ENCODE results near the gene CFAP69. TPM values are rescaled to one million over a fixed set of nuclear protein-coding genes. Genes with fewer than 3 reads are reported as not detected.
A peak's percentile ranks its signal among the peaks of the same experiment; 100 is the strongest.
"Not testable (repeated sequence)": the region's sequence is repeated elsewhere in the genome, so short reads cannot be mapped to it uniquely, and the experiment has no call there.

The CFAP69 gene
- total RNA-seq, 1 donor from 2014 or later: 0.55 TPM

DNA sequence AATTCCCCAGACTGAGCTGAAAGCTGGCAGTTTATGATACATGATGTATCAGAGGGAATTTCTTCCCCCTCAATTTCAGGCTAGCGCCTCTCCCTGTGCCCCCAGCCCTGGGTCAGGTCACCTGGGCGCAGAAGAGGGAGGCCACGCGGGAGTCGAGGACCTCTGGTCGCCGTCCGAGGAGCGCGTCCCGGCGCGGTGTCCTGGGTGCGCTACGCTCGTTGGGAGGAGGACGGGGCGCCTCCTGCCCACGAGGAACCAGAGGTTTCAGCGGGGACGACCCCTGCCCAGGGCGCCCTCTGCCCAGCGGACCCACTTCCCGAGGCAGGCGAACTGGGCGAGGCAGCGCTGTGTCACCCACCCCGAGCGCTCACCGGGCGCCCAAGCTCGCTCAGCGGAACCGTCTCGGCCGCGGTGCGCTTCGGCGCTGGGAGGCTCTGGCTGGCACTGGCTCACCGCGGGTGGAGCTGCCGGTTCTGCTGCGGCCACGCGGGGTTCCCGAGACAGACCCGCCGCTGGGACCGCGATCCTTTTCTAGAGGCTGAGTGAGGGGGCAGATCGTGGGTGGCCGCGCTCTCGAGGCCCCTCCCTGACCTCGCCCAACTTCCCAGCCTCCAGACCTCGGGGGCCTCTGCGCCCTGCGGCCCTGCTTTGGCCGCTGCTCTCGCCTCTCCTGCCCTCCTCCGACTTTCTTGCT, 76.0 kb downstream of the CFAP69 start, which contains the start of gene FAM237B:
FAM237B (minus strand) TSS at position 504 of the 694 bp plus-strand sequence. CDS start 1,556 bp downstream, outside the sequence.
- Mint-ChIP-seq H3K27ac (ENCODE audit: unreplicated experiment) (no peak within 1 kb of the TSS), H3K4me1 (ENCODE audit: low read depth) (peaks cover 10% of the 10 kb centered on the region), H3K4me3 (ENCODE audit: unreplicated experiment) (peak within 1 kb of the TSS; percentile 53), H3K9me3 (ENCODE audit: low read depth) (no peaks in the 10 kb centered on the region), H3K36me3 (ENCODE audit: low read depth) (no peaks in the 10 kb centered on the region), H3K27me3 (ENCODE audit: low read depth) (peaks cover 72% of the 10 kb centered on the region)
- TF ChIP-seq, protein P1, sequence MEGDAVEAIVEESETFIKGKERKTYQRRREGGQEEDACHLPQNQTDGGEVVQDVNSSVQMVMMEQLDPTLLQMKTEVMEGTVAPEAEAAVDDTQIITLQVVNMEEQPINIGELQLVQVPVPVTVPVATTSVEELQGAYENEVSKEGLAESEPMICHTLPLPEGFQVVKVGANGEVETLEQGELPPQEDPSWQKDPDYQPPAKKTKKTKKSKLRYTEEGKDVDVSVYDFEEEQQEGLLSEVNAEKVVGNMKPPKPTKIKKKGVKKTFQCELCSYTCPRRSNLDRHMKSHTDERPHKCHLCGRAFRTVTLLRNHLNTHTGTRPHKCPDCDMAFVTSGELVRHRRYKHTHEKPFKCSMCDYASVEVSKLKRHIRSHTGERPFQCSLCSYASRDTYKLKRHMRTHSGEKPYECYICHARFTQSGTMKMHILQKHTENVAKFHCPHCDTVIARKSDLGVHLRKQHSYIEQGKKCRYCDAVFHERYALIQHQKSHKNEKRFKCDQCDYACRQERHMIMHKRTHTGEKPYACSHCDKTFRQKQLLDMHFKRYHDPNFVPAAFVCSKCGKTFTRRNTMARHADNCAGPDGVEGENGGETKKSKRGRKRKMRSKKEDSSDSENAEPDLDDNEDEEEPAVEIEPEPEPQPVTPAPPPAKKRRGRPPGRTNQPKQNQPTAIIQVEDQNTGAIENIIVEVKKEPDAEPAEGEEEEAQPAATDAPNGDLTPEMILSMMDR (IDR thresholded peaks at IDR 0.05): no peak
- DNase-seq (ENCODE audit: low spot score): no peak

DNA sequence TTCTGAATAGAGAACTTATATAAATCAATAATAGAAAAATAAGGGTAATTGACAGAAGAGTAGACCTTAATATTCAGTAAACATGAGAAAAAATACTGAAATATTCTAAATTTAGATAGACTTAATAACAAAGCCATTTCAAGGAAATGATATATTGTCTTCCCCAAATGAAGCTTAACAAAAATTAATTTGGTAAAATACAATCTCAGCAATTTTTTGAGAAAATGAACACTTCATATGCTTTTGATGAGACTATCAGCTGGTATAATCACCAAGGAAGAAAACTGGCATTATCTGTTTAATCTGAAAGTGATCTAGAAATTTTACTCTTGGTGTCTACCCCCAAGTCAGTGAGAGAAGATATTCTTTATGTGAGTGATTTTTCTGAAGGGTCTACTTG, 77.9 kb downstream of the CFAP69 start:
- peaks cover 10% of the 10 kb centered on the region for H3K4me1 Mint-ChIP-seq (ENCODE audit: low read depth)
- H3K27me3 Mint-ChIP-seq (ENCODE audit: low read depth): peaks cover 56% of the 10 kb centered on the region
- no peak overlapping the region for H3K4me3 Mint-ChIP-seq (ENCODE audit: unreplicated experiment)
- H3K36me3 Mint-ChIP-seq (ENCODE audit: low read depth): no peaks in the 10 kb centered on the region
- DNase-seq (ENCODE audit: low spot score): no peak
- H3K9me3 Mint-ChIP-seq (ENCODE audit: low read depth): no peaks in the 10 kb centered on the region
- H3K27ac Mint-ChIP-seq (ENCODE audit: unreplicated experiment): no peak overlapping the region
- TF ChIP-seq, protein P1 (IDR thresholded peaks at IDR 0.05): no peak

DNA sequence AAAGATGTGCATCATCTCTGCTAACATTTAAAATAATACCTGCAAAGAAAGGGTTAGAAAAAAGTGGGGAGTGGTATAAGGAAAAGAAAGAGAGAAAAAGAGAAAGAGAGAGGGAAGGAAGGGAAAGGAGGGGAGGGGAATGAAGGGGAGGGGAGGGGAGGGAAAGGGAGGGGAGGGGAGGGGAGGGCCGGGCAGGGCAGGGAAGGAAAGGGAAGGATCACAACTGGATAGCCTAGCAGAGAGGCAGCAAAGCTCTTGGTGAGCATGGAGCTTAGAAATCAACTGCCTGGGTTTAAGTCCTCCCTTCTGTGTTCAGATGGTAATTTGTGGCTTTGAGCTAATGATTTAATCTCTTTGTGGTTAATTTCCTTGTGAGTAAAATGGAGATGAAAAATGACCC, 81.5 kb downstream of the CFAP69 start:
- TF ChIP-seq, protein P1 (IDR thresholded peaks at IDR 0.05): no peak
- Mint-ChIP-seq H3K27ac (ENCODE audit: unreplicated experiment) (no peak overlapping the region), H3K4me1 (ENCODE audit: low read depth) (peaks cover 2% of the 10 kb centered on the region), H3K36me3 (ENCODE audit: low read depth) (no peaks in the 10 kb centered on the region), H3K27me3 (ENCODE audit: low read depth) (peaks cover 35% of the 10 kb centered on the region), H3K4me3 (ENCODE audit: unreplicated experiment) (no peak overlapping the region), H3K9me3 (ENCODE audit: low read depth) (no peaks in the 10 kb centered on the region)
- DNase-seq (ENCODE audit: low spot score): no peak

DNA sequence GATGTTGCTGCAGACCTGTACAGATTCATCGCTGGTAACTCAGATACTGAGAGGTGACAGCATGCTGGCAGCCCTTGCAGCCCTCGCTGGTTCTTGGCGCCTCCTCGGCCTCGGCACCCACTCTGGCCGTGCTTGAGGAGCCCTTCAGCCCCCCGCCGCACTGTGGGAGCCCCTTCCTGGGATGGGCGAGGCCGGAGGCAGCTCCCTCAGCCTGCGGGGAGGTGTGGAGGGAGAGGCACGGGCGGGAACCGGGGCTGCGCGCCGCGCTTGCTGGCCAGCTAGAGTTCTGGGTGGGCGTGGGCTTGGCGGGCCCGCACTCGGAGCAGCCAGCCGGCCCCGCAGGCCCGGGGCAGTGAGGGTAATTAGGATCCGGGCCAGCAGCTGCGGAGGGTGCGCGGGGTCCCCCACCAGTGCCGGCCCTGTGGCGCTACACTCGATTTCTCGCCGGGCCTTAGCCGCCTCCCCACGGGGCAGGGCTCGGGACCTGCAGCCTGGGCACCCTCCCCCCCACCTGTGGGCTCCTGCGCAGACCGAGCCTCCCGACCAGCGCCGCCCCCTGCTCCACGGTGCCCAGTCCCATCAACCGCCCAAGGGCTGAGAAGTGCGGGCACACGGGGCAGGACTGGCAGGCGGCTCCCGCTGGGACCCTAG, 89.3 kb downstream of the CFAP69 start:
- peaks cover 23% of the 10 kb centered on the region for H3K27me3 Mint-ChIP-seq (ENCODE audit: low read depth)
- no peaks in the 10 kb centered on the region for H3K4me1 Mint-ChIP-seq (ENCODE audit: low read depth)
- TF ChIP-seq, protein P1 (IDR thresholded peaks at IDR 0.05): no peak
- no peaks in the 10 kb centered on the region for H3K9me3 Mint-ChIP-seq (ENCODE audit: low read depth)
- no peaks in the 10 kb centered on the region for H3K36me3 Mint-ChIP-seq (ENCODE audit: low read depth)
- no peak overlapping the region for H3K27ac Mint-ChIP-seq (ENCODE audit: unreplicated experiment)
- peak; percentile 91 for DNase-seq (ENCODE audit: low spot score)
- H3K4me3 Mint-ChIP-seq (ENCODE audit: unreplicated experiment): no peak overlapping the region

DNA sequence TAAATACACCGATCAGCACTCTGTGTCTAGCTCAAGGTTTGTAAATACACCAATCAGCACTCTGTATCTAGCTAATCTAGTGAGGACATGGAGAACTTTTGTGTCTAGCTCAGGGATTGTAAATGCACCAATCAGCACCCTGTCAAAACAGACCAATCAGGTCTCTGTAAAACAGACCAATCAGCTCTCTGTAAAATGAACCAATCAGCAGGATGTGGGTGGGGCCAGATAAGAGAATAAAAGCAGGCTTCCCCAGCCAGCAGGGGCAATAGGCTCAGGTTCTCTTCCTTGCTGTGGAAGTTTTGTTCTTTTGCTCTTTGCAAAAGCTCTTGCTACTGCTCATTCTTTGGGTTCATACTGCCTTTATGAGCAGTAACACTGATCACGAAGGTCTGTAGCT, 90.0 kb downstream of the CFAP69 start:
- DNase-seq (ENCODE audit: low spot score); H3K4me3 Mint-ChIP-seq (ENCODE audit: unreplicated experiment); H3K4me1 Mint-ChIP-seq (ENCODE audit: low read depth); H3K9me3 Mint-ChIP-seq (ENCODE audit: low read depth); H3K36me3 Mint-ChIP-seq (ENCODE audit: low read depth); H3K27ac Mint-ChIP-seq (ENCODE audit: unreplicated experiment): not testable (repeated sequence)
- H3K27me3 Mint-ChIP-seq (ENCODE audit: low read depth): peaks cover 23% of the 10 kb centered on the region

All from chondrocyte (in vitro differentiated cells).